BJ (cell line): Measurements from ENCODE around the gene ENOX1. TPM values are rescaled to one million over a fixed set of nuclear protein-coding genes. Genes with fewer than 3 reads are reported as not detected.

ENCODE experiments used
- CTCF ChIA-PET: fragments of 350-600 bp; formaldehyde crosslinking; extraction: SDS; loops from one replicate; lab custom pipeline; 2021; ENCODE audit warnings: antibody characterized with exemption, inconsistent platforms; lab: Yijun Ruan, JAX
- POLR2A ChIA-PET: fragments of 300-600 bp; sonication (Branson Sonifier 250); formaldehyde crosslinking; extraction: SDS; loops from one replicate; lab custom pipeline; 2021; ENCODE audit warnings: antibody characterized with exemption; lab: Charles Lee
- DNase-seq: peaks from one replicate; pipeline ENCODE4 v3.0.0-alpha.2; 2011; ENCODE audit warnings: low read depth
- H3K27me3 ChIP-seq: 2 replicates; pipeline ENCODE4 v1.6.0; 2011; ENCODE audit warnings: low read length; ENCODE audit not compliant: control insufficient read depth, insufficient read depth
- H3K36me3 ChIP-seq: 2 replicates; pipeline ENCODE4 v1.5.1; 2011; ENCODE audit warnings: low read length; ENCODE audit not compliant: control insufficient read depth, insufficient read depth
- H3K4me3 ChIP-seq: 2 replicates; pipeline ENCODE4 v1.5.1; 2011; ENCODE audit warnings: low read depth, mild to moderate bottlenecking, control low read depth, low read length
- CTCF ChIP-seq: IDR thresholded peaks from 2 replicates; pipeline ENCODE4 v1.5.1; 2011; ENCODE audit warnings: low read depth, mild to moderate bottlenecking, control low read depth, inconsistent platforms, low read length, moderate library complexity; ENCODE audit not compliant: insufficient read depth
- polyA plus RNA-seq: library from polyadenylated mRNA; depleted of rRNA; stranded (reverse); fragments of >200 nt; gene quantifications from 2 replicates; pipeline ENCODE4 v1.2.3, GENCODE V29; 2011

The ENOX1 gene
- polyA plus RNA-seq, 1 experiment, result 2.1 TPM

DNA sequence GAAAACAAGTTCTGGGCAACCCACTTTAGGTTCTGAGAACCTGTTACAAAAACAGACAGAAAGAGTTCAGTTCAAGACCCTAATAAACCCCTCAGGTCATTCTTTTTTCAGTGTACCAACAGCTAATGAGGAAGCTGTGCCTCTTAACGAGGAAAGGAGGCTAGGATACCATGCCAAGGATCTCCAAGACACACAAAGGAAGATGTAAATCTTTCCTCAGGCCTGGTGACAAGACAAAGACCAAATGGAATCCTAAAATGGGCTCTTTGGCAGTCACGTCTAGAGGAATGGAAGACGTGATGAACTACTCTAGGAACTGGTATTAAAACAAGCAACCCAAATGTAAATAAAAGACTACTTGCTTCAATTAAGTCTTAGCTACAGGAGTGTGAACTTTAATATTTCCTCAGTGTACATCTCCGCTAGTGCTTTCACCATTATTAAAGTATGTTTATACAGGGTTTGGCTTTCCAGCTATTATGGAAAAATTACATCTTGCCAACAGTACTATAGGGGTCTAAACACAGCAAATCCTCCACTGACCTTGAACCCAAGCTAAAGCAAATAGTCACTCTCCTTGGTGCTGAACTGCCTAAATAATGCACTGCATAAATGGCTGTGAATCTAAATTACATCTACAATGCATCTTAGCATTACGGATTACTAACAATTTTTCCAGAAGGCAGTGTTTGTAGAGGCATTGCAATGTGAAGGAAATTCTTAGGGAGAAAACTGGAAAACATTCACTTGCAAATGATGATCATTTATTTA lies 42.3 kb downstream of the ENOX1 start:
- Histone ChIP-seq H3K4me3 (no peak overlapping the region), H3K36me3 (no peaks in the 10 kb centered on the region), H3K27me3 (no peaks in the 10 kb centered on the region)
- ChIA-PET CTCF (interaction anchor here (1.6 kb wide), 1 partner anchor 15 kb away, joined by 3 read pairs; no protein-coding TSS in a partner anchor), POLR2A (no interaction called here)
- TF ChIP-seq CTCF, result no peak
- DNase-seq, result no peak

- Histone ChIP-seq H3K36me3 (no peaks in the 10 kb centered on the region), H3K4me3 (no peak overlapping the region), H3K27me3 (no peaks in the 10 kb centered on the region)
- no peak for DNase-seq
- ChIA-PET POLR2A (no interaction called here), CTCF (no interaction called here)
- no peak for TF ChIP-seq CTCF
These were observed 43.9 kb downstream of the ENOX1 start for GRCh38 chr13:43742911-43743310.

- no peaks in the 10 kb centered on the region for H3K36me3 ChIP-seq
- no peak overlapping the region for H3K4me3 ChIP-seq
- DNase-seq, result no peak
- TF ChIP-seq CTCF, result no peak
- no peaks in the 10 kb centered on the region for H3K27me3 ChIP-seq
- ChIA-PET CTCF (interaction anchor here (1.2 kb wide), 1 partner anchor 12 kb away, joined by 3 read pairs; no protein-coding TSS in a partner anchor), POLR2A (no interaction called here)
These were observed 49.3 kb downstream of the ENOX1 start for GRCh38 chr13:43737392-43737923.

- POLR2A ChIA-PET, result no interaction called here
- Histone ChIP-seq H3K27me3 (no peaks in the 10 kb centered on the region), H3K36me3 (no peaks in the 10 kb centered on the region), H3K4me3 (no peak overlapping the region)
- CTCF ChIA-PET, result no interaction called here
- TF ChIP-seq CTCF, result no peak
- no peak for DNase-seq
These were observed 54.0 kb downstream of the ENOX1 start for GRCh38 chr13:43732726-43733125.

DNA sequence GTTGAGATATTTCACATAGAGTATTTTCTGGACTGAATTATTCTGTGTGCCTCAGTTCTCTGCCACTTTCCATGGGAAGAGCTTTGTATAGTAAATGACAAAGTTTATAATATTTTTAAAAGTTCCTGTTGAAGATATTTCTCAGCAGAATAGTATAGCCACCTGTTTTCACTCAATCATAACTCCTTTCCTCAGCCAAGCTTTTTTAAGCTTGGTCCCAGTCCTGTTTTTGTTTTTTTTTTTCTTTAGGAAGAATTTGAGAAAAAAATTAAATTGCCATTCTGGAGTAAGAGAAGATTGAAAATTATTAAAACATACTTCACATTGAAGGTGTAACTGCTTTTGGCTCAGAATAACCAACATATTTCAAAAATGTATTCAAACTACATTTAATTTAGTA lies 55.5 kb downstream of the ENOX1 start:
- ChIA-PET POLR2A (no interaction called here), CTCF (no interaction called here)
- no peak for DNase-seq
- Histone ChIP-seq H3K27me3 (no peaks in the 10 kb centered on the region), H3K36me3 (no peaks in the 10 kb centered on the region), H3K4me3 (no peak overlapping the region)
- no peak for TF ChIP-seq CTCF
